IPS DF 19.7 (cell line): ENCODE measurements around the gene BSCL2.
"Not testable (repeated sequence)": the region's sequence is repeated elsewhere in the genome, so short reads cannot be mapped to it uniquely, and the experiment has no call there.

Experiments
- DNase-seq: peaks from one replicate; pipeline ENCODE4 v3.0.0-alpha.2; 2013; ENCODE audit warnings: low read depth, low spot score

Gene BSCL2

GRCh38 chr11:62688491-62688890 lies 18.7 kb downstream of the BSCL2 start:
- no peak for DNase-seq

DNA sequence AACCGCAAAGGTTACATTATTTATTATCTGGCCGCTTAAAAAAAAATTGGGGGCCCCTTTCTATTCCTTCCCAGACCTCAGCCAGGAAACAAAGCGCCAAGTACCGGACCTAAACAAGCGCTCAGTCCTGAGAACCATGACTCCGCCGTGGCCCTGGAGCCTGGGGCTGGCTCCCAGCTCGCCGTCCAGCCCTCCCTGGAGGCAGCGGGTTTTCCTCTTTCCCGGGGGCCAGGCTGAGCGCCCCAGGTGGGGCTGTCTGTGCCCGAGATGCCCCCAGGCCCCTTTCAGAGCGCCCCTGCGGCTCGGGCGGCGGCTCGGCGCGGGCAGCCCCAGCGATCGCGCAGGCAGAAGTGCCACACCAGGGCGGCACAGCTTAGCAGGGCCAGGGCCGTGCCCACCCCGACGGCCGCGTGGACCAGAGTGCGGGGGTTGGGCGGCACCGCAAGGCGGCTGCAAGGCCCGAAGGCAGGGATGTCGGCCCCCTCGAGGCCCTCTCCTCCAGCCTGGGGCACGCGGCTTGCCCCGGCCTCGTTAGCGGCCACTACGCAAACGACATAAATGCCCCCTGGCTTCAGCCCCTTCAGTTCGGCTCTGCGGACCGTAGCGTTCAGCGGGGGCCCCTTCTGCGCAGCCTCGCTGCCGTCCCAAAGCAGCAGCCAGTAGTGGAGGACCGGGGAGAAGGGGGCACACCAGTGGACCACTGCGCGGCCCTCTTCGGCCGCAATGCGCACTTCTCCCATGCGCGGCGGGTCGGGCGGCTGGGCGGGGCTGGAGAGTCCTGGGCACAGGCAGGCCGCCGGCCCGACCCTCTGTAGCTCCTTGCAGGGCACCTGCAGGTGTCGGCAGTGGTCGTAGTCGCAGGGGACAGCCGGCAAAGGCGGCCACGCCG lies 19.5 kb downstream of the BSCL2 start:
- DNase-seq: no peak

DNA sequence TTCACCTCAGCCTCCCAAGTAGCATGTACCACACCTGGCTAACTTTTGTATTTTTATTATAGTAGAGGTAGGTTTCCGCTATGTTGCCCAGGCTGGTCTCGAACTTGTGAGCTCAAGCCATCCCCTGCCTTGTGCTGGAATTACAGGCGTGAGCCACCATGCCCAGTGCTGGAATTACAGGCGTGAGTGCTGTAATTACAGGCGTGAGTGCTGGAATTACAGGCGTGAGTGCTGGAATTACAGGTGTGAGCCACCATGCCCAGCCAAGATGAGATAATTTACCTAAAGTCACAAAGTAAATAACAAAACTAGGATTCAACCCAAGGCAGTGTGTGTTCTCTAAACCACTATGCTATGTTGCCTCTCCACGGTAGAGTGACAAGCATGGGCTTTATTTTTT lies 24.7 kb downstream of the BSCL2 start:
- no peak for DNase-seq

DNA sequence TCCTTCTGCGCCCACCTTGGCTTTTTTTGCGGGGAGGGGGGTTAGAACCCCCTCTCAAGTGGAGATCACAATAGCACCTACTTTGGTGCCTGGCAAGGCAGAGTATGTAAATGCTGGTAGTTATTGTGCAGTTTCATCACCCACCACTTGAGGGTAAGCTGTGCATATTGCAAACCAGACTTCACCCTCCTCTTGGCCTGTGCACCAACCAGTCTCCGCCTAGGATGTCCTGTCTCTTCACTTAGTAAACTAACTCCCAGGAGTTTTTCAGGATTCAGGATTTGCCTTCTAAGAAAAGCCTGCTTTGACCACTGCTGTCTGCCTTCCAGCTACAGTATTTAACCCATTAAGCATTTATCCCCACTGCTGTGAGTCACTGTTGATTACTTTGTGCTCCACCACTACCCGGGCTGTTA lies 26.4 kb downstream of the BSCL2 start:
- no peak for DNase-seq

DNA sequence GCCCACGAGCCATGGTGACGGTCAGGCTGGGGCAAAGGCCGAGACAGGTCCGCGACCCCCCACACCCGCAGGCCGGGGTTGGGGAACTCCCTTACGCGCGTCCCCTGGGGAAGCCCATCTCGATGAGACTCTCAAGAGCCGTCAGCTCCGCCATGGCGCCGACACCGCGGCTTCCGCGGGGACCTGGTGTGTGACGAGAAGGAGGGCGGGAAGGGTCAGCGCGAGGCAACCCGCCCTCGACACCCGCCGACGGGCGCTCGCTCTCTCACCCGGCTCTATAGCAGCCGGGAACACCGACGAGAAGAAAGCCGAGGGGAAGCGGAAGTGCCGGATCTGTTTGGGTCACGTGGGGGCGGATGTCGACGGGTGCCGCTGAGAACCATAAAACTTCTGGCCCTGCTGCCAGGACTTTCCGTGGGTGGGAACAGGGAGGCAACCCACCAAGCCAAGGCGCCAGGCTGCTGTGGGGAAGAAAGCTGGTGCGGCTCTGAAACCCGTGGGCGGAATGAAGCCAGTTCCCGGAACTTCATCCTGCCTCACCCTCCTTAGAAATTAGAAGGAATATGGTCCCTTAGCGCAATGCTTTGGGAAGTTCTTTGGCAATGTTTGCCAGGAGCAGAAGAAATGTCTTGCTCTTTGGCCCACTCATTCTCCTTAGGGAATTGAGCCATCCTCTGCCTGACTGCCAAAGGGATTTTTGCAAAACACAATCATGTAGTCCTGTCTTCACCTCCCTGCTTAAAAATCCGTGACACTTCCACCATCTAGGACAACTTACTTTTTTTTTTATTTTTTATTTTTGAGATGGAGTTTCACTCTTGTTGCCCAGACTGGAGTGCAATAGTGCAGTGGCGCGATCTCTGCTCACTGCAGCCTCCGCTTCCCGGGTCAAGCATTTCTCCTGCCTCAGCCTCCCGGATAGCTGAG lies 28.2 kb downstream of the BSCL2 start, which contains the start of gene UBXN1:
TSS of gene UBXN1 (minus strand) at position 304 of the 927 bp plus-strand sequence. CDS start at position 154, 150 bp downstream.
- no peak for DNase-seq

DNA sequence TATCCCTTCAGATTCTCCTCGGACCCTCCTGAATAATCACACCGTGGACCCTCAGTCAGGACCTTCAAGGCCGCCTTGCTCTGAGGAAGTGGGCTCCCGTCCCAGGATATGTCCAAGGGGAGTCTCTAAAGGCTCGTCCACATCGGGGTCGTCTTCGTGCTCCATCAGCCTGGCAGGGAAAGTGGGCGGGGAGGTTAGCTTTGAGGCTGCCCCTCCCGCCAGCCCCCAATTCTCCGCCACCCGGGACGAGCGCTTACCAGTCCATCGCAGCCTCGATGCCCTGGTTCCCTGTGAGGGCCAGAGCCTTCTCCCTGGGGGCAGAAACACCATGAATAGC lies 28.8 kb downstream of the BSCL2 start:
- no peak for DNase-seq

GRCh38 chr11:62677714-62678113 lies 29.5 kb downstream of the BSCL2 start:
- DNase-seq: no peak

DNA sequence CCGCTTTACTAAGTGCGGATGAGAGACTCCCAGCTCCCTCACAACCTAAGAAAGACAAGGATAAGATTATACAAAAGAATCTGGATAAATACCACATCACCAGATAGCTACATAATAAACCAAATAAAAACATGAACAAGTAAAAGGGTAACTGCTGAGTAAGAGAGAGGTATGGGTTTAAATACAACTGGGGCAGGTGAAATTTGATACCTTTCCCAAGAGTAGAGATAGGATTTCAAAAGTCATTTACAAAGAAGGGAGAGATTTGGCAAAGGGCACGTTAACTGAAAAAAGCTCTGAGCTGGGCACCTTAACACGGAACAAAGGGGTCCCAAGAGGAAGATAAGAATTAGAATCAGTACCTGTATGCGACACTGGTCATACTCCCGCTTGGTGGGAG lies 30.1 kb downstream of the BSCL2 start:
- DNase-seq: no peak

- no peak for DNase-seq
Measured at GRCh38 chr11:62676698-62677097, 30.5 kb downstream of the BSCL2 start.

- DNase-seq: not testable (repeated sequence)
Measured at GRCh38 chr11:62675415-62675814, 31.8 kb downstream of the BSCL2 start.

DNA sequence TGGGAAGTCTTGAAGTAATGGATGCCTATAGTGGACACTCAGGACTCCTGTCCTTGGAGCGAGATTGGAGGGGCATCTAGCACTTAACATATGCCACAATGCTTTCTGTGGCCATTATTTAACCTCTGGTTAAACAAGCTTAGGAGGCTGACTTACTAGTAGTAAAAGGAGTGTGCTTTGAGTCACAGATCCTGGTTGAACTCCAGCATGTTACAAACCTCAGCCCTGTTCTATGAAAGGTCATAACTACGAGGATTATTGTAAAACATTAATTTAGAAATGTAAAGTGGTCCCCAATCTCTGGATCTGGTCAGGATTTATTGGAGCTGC lies 34.1 kb downstream of the BSCL2 start:
- DNase-seq: no peak

- no peak for DNase-seq
Measured at GRCh38 chr11:62671608-62672389, 35.4 kb downstream of the BSCL2 start, which contains the start of the genes LBHD1 and UQCC3. Gene LBHD1 (minus strand): TSS chr11:62672267. CDS start chr11:62670031, 2,236 bp downstream. Gene UQCC3 (plus strand): TSS chr11:62671673. CDS start chr11:62671746, 73 bp downstream.

DNA sequence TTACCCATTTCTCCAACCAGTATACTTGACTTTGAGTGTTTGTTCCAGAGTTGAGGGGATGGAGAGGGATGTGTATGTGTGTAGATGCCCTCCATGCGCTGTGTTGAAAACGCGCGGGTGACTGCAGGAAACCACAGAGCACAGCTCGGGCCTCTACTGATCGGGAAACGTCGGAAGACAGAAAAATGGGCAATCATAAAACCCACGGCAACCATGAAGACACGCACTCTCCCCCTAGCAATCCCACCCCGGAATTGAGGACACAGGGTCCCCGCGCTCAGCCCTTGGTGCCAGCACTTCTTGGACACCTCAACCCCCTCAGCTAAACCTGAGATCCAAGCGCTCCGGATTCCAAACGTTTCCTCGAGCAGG lies 36.0 kb downstream of the BSCL2 start:
- DNase-seq: no peak

- no peak for DNase-seq
Measured at GRCh38 chr11:62669420-62670161, 37.6 kb downstream of the BSCL2 start.

DNA sequence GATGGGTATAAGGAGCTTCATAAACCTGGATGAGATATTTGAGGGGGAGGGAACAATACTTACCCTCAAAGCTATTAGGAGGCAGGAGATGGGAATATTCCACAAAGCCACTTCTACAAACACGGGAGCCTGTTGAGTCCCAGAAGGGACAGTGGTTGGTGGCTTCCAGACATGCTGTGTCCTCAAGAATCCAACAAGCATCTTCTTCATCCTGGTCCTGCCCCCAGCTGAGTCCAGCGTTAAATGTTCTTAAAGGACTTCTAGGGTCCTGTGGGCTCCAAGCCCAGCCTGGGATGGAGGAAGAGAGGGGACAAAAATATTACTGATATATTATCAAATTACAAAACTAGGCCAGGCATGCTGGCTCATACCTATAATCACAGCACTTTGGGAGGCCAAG lies 39.8 kb downstream of the BSCL2 start:
- no peak for DNase-seq

DNA sequence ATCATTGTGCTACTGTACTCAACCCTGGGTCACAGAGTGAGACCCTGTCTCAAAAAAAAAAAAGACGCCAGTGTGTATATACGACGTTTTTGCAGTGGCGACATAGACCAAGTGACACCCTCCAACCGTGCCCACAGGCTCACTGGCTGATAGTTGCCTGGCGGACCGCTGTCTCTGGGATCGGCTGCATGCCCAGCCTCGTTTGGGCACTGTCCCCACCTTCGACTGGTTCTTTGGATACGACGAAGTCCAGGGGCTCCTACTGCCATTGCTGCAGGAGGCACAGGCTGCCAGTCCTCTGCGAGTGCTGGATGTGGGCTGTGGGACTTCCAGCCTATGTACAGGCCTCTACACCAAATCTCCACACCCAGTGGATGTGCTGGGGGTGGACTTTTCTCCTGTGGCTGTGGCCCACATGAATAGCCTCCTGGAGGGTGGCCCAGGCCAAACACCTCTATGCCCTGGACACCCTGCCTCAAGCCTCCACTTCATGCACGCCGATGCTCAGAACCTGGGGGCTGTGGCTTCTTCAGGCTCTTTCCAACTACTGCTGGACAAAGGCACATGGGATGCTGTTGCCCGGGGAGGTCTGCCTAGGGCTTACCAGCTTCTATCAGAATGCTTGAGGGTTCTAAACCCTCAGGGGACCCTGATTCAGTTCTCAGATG lies 40.8 kb downstream of the BSCL2 start:
- DNase-seq: no peak

DNA sequence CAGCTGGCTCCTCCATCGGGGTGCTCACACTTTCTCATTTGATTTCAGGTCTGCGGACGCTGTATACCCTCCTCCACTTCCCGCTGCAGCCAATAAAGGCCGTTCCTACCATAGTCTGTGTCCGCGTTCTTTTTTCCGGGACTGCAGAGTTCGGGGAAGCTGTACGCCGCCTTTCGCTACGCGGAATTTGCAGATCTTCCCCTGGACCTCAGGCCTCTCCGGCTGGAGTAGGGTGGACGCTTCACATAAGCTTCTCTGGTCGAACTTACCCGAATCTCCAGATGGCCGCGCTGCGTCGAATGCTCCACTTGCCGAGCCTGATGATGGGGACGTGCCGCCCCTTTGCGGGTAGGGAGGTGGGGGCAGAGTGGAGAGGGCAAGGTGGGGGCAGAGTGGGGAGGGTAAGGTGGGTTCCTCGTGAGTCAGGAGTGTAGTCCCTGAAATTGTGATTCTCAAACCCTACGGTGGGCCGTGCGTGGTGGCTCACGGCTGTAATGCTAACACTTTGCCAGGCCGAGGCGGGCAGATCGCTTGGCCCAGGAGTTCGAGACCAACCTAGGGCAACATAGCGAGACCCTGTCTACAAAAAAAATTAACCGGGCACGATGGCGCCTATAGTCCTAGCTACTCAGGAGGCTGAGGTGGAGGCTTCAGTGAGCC lies 41.5 kb downstream of the BSCL2 start:
- no peak for DNase-seq

GRCh38 chr11:62665075-62665598 lies 42.1 kb downstream of the BSCL2 start, which contains the start of the genes C11orf98 and CSKMT:
Gene C11orf98 (minus strand): TSS chr11:62665210. CDS start chr11:62665169, 41 bp downstream.
Gene CSKMT (plus strand): TSS chr11:62665312. CDS start chr11:62665880, 568 bp downstream.
- no peak for DNase-seq

DNA sequence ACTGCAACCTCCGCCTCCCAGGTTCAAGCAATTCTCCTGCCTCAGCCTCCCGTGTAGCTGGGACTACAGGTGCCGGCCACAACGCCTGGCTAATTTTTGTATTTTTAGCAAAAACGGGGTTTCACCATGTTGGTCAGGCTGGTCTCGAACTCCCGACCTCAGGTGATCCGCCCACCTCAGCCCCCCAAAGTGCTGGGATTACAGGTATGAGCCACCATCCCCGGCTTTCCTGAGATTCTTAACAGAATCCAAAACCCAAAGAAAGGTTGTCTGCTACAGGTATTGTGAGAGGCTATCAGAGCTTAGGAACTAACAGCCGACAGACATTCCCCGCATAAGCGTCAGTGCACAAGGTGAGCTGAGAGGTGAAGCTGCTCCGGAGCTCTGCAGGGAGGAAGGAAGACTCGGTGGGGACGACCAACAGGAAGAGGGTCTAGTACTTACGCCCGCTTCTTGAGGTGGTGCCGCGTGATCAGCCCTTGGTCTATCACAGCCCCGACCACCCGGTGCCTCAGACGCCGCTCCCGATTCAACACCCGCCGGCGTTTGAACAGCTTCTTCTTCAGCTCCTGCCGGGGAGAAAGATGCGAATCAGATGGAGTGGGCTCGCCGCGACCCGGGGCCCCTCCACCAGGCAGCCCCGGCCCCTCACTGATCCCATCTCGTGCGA lies 42.7 kb downstream of the BSCL2 start:
- DNase-seq: no peak
